Activated T-helper 1 cell treated with Interleukin-2 at 50 U/mL for 16 hours (primary cell): ENCODE results near the gene CNTNAP2.
A peak's percentile ranks its signal among the peaks of the same experiment; 100 is the strongest.

Source experiments
- DNase-seq: peaks from one replicate; pipeline ENCODE4 v3.0.0-alpha.2; 2020; ENCODE audit warnings: low read depth

CNTNAP2 gene

DNA sequence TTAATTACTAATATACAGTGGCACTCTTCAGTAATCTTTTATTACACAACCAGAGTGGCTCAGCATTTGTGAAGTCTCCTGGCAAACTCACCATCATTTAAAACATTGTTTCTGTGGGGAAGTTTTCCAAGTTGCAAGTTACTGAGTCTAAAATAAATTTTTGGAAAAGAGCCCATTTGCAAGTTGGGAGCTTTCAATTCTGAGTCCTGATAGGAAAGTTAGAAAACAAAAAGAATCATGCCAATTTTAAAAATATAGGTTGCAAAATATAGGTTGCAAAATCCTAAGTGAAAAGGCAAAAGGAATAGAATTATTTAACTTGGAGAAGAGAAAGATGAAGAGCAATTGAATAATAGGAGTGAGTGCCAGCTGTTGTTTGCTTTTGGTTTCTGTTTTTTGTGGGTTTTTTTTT lies 2095.1 kb downstream of the CNTNAP2 start:
- no peak for DNase-seq

GRCh38 chr7:148212731-148213130 lies 2096.1 kb downstream of the CNTNAP2 start:
- DNase-seq: no peak

DNA sequence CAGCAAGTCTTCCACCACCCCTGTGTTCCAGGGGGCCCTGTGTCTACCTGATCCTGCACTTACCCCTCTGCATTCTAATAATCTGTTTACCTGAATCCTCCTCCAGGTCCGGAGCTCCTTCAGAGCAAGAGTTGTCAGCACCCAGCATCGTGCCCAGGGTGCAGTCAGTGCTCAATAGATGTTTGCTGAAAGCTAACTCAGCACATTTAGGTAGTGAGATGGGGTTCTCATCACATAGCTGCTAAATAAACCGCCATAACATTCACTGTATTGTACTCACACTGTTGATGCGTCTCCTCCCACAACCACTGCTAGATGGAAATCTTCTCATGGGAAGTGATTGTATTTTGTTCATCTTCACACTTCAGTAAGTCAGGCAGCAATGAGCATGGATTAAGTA lies 2097.5 kb downstream of the CNTNAP2 start:
- DNase-seq: no peak

GRCh38 chr7:148218603-148219002 lies 2102.0 kb downstream of the CNTNAP2 start:
- no peak for DNase-seq

GRCh38 chr7:148222721-148223120 lies 2106.1 kb downstream of the CNTNAP2 start:
- DNase-seq: no peak

GRCh38 chr7:148223160-148223559 lies 2106.6 kb downstream of the CNTNAP2 start:
- DNase-seq: no peak

GRCh38 chr7:148223738-148224137 lies 2107.1 kb downstream of the CNTNAP2 start:
- no peak for DNase-seq

DNA sequence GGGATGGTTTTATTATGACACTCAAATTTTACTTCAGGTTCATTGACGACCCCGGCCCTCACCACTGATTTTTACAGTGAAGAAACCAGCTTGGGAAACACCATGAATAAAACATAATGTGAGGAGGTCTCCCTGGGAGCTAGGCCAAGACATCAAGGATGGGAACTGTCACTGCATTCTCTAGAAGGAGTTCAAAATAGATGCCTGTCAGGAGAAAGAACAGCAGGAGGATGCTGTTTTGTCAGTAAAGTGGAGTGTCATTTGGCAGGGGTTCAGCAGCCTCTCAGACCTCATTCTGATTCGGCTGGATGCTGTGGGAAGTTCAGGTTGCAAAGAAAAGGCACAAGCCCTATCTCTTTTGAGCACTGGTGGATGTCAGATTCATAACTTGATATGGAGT lies 2113.7 kb downstream of the CNTNAP2 start:
- DNase-seq: no peak

DNA sequence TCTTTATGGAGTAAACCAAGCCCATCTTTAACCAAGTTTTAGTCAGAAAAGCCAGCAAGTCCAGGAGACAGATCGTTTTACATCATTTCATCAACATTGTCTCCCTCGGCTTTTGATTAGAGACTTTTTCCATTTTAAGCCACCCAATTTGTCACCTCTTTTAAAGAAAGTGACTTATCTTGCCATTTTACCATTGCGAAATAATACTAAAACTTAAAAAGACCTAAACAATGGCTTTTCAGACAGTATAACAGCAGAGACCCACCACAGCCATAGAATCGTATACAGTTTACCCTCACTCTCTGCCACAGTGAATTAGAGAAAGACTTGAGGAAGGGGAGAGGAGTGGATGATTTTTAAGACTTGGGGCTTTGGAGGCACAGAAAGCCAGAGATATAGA lies 2114.3 kb downstream of the CNTNAP2 start:
- no peak for DNase-seq

DNA sequence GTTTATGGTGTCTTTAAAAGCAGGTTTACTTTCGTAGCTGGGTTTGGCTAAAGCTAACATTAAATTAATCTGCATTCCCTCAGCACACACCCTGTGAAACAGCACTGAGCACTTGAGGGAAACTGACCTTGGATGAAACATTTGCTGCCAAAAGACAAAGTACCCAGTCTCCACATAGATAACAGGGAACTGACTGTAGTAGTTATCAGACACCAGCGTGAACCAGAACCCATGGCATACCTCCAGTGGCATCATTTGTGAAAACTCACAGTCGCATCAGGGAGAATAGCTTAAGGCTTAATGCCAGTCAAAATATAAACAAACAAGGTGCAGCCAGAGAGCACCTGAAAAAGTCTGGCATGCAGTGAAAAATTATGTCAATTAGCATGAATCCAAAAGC lies 2116.2 kb downstream of the CNTNAP2 start:
- DNase-seq: no peak

DNA sequence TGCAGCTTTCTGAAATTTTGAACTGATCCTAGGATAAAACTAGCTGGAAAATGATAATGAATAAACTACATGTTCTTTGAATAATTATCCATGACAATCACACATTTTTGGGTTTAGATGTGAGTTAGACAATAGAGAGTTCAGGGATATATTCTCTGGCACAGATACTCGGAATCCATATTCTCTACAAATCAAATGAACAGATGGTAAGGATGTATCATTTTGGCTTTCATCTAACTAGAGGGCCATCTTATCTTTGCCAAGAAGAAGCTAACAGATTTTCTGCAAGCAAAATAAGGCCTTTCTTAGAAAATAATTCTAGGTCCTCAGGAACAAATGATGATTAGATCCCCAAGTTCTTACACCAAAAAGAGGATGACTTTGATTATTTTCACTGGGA lies 2118.1 kb downstream of the CNTNAP2 start:
- no peak for DNase-seq

DNA sequence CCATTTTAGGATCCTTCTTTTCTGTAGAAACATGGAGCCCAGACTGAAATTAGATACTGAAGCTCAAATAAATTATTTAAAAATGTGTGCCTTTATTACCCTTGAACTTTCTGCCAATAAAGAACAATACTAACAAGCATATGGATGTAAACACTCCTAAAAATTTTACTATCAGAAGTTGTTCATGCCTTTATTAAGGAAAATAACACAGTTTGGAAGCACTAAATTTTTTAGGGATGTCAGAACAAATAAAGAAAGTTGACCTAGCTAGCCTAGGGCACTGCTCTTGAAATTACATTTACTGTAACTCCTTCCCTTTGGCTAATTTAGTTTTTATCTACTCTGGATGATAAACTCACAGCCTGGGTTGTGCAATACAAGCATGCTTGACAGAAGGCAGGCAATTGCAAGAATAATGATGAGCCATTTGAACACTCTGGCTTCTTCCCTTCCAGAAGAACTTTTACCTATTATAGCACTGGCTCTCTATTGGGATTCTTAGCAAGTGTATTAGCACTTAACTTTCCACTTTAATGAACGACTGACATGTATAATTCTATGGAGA lies 2122.2 kb downstream of the CNTNAP2 start:
- DNase-seq: no peak

- no peak for DNase-seq
Observed at GRCh38 chr7:148241700-148242293, 2125.2 kb downstream of the CNTNAP2 start.

GRCh38 chr7:148242294-148242821 lies 2125.8 kb downstream of the CNTNAP2 start:
- DNase-seq: no peak

- no peak for DNase-seq
Observed at GRCh38 chr7:148245381-148245780, 2128.8 kb downstream of the CNTNAP2 start.

- DNase-seq: no peak
Observed at GRCh38 chr7:148253629-148254028, 2137.0 kb downstream of the CNTNAP2 start.

DNA sequence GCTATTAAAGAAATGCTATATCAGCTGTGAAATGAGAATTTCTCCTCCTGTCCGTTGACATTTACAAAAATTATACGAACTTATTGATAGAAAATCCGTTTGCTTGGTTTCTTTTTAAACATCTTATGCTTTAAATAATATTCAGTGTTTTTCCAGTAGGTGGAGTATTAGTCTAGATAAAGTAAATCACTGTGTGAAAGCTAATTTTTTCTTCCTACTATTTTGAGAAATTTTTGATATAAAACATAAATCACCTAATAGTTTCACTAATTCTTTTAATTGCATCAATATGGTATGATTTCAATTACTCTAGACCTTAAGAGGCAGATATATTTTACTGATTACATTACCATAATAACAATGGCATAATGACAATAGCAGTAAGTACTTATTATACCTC lies 2138.7 kb downstream of the CNTNAP2 start:
- DNase-seq: no peak

- DNase-seq: no peak
Observed at GRCh38 chr7:148256433-148256832, 2139.8 kb downstream of the CNTNAP2 start.

GRCh38 chr7:148260599-148260998 lies 2144.0 kb downstream of the CNTNAP2 start:
- DNase-seq: no peak

DNA sequence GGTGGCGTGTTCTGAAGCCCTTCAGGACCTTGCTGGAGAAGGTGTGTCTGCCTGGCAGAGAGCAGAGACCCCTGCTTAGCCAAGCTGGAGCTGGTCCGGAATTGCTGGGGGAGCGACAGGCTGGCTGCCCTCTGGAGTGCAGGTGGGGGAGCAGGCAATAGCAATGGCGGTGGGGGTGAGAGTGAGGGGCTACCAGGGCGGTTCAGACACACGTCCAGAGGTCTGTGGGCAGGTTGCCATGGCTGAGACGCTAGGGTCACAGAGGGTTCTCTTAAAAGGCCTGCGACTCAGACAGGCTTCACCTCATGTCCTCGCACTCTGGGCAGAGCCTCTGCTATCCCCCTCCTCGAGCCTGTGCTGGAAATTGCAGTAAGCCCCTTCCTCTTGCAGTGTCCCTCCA lies 2144.9 kb downstream of the CNTNAP2 start:
- no peak for DNase-seq

DNA sequence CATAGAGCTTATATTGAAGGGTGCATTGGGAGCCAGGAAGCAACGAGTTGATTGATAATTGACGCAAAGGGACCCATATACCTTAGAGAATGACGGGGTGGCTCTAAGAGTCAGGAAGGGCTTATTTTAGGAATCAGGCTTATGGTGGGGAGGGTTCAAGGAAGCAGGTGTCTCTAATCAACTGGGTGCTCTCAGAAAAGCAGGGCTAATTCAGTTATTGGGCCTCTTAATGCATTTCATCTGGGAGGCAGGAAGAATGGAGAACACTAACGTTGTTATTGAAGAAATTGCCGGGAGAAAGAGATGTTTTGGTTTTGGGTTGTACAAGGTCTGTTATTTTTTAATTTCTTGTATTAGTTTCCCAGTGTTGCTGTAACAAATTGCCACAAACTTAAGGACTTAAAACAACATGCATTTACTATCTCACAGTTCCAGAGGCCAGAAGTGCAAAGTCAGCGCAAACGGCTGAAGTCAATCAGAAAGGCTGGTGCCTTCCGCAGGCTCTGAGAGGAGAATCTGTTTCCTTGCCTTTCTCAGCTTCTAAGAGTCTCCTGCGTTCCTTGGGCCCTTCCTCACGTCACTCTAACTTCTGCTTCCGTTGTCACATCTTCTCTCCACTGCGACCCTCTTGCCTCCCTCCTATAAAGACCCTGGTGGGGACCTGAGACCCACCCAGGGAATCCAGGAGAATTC lies 2145.5 kb downstream of the CNTNAP2 start:
- no peak for DNase-seq

DNA sequence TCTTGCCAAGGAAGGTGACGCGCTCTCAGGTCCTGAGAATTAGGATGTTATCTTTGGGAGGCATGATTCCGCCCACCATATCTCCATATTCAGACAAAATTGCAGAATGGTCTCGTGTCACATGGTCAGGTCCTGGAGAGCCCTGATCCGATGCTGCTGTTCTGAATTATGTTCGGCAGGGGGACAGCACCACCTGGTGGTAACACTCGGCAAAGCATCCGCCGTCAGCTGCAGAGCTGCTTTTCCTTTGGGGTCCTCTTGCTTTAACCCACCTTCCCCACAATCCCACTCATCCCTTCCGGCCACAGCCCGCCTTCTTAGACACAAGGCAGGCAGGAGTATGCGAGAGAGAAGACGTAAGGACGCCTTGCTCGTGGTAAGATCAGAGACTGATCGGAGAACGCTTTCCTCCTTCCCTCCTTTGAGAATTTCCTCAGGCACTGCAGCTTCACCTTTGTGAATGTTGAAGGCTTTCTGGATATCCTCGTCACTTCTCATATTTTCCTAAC lies 2146.2 kb downstream of the CNTNAP2 start:
- peak; percentile 33 for DNase-seq

DNA sequence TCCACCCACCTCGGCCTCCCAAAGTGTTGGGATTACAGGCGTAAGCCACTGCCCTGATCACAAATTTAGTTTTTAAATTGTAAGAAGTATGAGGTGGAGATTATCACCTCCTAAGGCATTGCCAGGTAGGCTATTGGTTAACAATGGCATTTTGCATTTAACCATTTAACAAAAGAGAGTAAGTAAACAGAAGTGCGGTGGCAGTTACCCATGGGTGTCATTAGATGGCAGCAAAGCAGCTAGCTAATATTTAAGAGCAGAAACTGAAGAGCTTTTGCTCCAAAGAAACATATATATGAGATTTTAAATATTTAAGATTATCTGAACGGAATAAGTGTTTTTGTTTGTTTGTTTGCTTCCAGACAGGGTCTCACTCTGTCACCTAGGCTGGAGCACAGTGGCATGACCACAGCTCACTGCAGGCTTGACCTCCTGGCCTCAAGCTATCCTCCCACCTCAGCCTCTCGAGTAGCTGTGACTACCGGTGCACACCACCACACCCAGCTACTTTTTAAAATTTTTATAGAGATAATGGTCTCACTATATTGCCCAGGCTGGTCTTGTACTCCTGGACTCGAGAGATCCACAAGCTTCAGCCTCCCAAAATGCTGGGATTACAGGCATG lies 2148.4 kb downstream of the CNTNAP2 start:
- no peak for DNase-seq
